Measurements from ENCODE around the gene AOC2. TPM values are rescaled to one million over a fixed set of nuclear protein-coding genes. Genes with fewer than 3 reads are reported as not detected.

The AOC2 gene
- total and polyA plus RNA-seq, 2 of the 13 experiments (the other 11 are each of a cell fraction or from before 2014, with no cell fraction given) = 1.2 to 3.3 TPM

GRCh38 chr17:42832934-42833766, 11.2 kb upstream of the AOC2 start, which contains the start of gene PSME3 (continued):
- no peak; the same call in 1 of the 2 replicates for TF ChIP-seq ARID2 (CRISPR knock-in tag; IDR thresholded peaks at IDR 0.05; ENCODE audit: borderline replicate concordance)
- TF ChIP-seq JARID2 (CRISPR knock-in tag; IDR thresholded peaks at IDR 0.05; ENCODE audit: insufficient replicate concordance) = peak; percentile 62
- peak; percentile 52; the same call in 1 of the 2 replicates for TF ChIP-seq MIER2 (CRISPR knock-in tag; IDR thresholded peaks at IDR 0.05)
- no peak for TF ChIP-seq PLRG1 (conservative IDR thresholded peaks at IDR 0.05)
- peak; percentile 88 for TF ChIP-seq HNRNPLL (IDR thresholded peaks at IDR 0.05; ENCODE audit: low read depth, low read length, poor library complexity, severe bottlenecking)
- TF ChIP-seq MYC (CRISPR knock-in tag; IDR thresholded peaks at IDR 0.05; ENCODE audit: borderline replicate concordance) = peak; percentile 100
- TF ChIP-seq, protein P1, sequence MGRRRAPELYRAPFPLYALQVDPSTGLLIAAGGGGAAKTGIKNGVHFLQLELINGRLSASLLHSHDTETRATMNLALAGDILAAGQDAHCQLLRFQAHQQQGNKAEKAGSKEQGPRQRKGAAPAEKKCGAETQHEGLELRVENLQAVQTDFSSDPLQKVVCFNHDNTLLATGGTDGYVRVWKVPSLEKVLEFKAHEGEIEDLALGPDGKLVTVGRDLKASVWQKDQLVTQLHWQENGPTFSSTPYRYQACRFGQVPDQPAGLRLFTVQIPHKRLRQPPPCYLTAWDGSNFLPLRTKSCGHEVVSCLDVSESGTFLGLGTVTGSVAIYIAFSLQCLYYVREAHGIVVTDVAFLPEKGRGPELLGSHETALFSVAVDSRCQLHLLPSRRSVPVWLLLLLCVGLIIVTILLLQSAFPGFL (CRISPR knock-in tag; IDR thresholded peaks at IDR 0.05) = 0 out of 2 replicates have a peak, but pooled peaks have one; percentile 44
- TF ChIP-seq, protein P2, sequence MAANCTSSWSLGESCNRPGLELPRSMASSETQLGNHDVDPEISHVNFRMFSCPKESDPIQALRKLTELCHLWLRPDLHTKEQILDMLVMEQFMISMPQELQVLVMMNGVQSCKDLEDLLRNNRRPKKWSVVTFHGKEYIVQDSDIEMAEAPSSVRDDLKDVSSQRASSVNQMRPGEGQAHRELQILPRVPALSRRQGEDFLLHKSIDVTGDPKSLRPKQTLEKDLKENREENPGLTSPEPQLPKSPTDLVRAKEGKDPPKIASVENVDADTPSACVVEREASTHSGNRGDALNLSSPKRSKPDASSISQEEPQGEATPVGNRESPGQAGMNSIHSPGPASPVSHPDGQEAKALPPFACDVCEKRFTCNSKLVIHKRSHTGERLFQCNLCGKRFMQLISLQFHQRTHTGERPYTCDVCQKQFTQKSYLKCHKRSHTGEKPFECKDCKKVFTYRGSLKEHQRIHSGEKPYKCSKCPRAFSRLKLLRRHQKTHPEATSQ (CRISPR knock-in tag; IDR thresholded peaks at IDR 0.05; ENCODE audit: borderline replicate concordance) = no peak
- TF ChIP-seq CHCHD3 (CRISPR knock-in tag; IDR thresholded peaks at IDR 0.05) = no peak
- TF ChIP-seq MED13 (CRISPR knock-in tag; IDR thresholded peaks at IDR 0.05) = no peak; the same call in none of the 2 replicates
- TF ChIP-seq CREB1 (IDR thresholded peaks at IDR 0.05) = peak; percentile 97
- TF ChIP-seq CREB1 (CRISPR knock-in tag; IDR thresholded peaks at IDR 0.05) = peak; percentile 99
- peak; percentile 70; the same call in 1 of the 2 replicates for TF ChIP-seq PBX3 (CRISPR knock-in tag; IDR thresholded peaks at IDR 0.05; ENCODE audit: borderline replicate concordance)
- TF ChIP-seq SOX13 (IDR thresholded peaks at IDR 0.05) = no peak
- TF ChIP-seq SOX13 (CRISPR knock-in tag; conservative IDR thresholded peaks at IDR 0.05 in 1 of 2, IDR thresholded peaks at IDR 0.05 in 1 of 2) = peak in 1 of 2 experiments; percentile 42; a peak in 1 of 4 replicates
- TF ChIP-seq ZFYVE20 (CRISPR knock-in tag; IDR thresholded peaks at IDR 0.05; ENCODE audit: borderline replicate concordance, low read depth) = peak; percentile 71; the same call in 1 of the 2 replicates
- no peak for TF ChIP-seq TEAD2 (CRISPR knock-in tag; IDR thresholded peaks at IDR 0.05)
- peak; percentile 92 for TF ChIP-seq ZNF800 (CRISPR knock-in tag; IDR thresholded peaks at IDR 0.05)
- TF ChIP-seq, protein P3, sequence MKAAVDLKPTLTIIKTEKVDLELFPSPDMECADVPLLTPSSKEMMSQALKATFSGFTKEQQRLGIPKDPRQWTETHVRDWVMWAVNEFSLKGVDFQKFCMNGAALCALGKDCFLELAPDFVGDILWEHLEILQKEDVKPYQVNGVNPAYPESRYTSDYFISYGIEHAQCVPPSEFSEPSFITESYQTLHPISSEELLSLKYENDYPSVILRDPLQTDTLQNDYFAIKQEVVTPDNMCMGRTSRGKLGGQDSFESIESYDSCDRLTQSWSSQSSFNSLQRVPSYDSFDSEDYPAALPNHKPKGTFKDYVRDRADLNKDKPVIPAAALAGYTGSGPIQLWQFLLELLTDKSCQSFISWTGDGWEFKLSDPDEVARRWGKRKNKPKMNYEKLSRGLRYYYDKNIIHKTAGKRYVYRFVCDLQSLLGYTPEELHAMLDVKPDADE (CRISPR knock-in tag; IDR thresholded peaks at IDR 0.05) = no peak; the same call in 1 of the 2 replicates
- peak; percentile 76; the same call in 1 of the 2 replicates for TF ChIP-seq ZNF670 (CRISPR knock-in tag; IDR thresholded peaks at IDR 0.05; ENCODE audit: borderline replicate concordance)
- TF ChIP-seq RFX5 (IDR thresholded peaks at IDR 0.05; ENCODE audit: low read depth, low read length) = no peak
- peak; percentile 71; the same call in 1 of the 2 replicates for TF ChIP-seq ZNF749 (CRISPR knock-in tag; IDR thresholded peaks at IDR 0.05; ENCODE audit: borderline replicate concordance)

Measured in HepG2 (cell line).